Lower leg skin (tissue), 4 donors: ENCODE measurements around the gene ENPP5. TPM values are rescaled to one million over a fixed set of nuclear protein-coding genes. Genes with fewer than 3 reads are reported as not detected.

Experiments used
- DNase-seq, 2 donors: peaks; one replicate each; pipeline ENCODE4 v3.0.0-alpha.2; 2019; ENCODE audit warnings: low spot score in 2 of 2
- H3K4me3 ChIP-seq: fragments of 200-600 bp; sonication (generic); 2 replicates; pipeline ENCODE4 v1.5.1; 2017; ENCODE audit warnings: mild to moderate bottlenecking, low read depth; ENCODE audit not compliant: poor library complexity, severe bottlenecking
- POLR2A ChIP-seq, 2 donors: fragments of 450-650 bp; IDR thresholded peaks; one replicate each; pipeline ENCODE4 v1.6.1; 2016 to 2017; ENCODE audit warnings: antibody characterized with exemption in 2 of 2, mild to moderate bottlenecking in 1 of 2, moderate library complexity in 1 of 2
- WGBS, 2 donors: methylation state at CpG; one replicate each; pipeline ENCODE4 v1.1.5; 2018; 5-methylcytosine and 5-hydroxymethylcytosine counted together
- intact Hi-C: fragments of 100-400 bp; cut with DNase I; formaldehyde crosslinking; loops from one replicate; pipeline ENCODE4 v1.15.0; 2023; ENCODE audit warnings: low total_unique reads
- total RNA-seq, 4 donors: library from RNA; depleted of rRNA; stranded (reverse); fragments of >200 nt; gene quantifications; one replicate each; pipeline ENCODE4 v1.1.0, GENCODE V29; 2016
- TF ChIP-seq, protein P1 (sequence below), 3 donors: fragments of 450-650 bp; IDR thresholded peaks; one replicate each; pipeline ENCODE4 v1.5.1; 2016; ENCODE audit warnings: antibody characterized with exemption in 3 of 3, mild to moderate bottlenecking in 3 of 3, moderate library complexity in 2 of 3

ENPP5 gene
- total RNA-seq, 4 donors from 2014 or later, result 0.34 to 4.9 (median 2.2) TPM

DNA sequence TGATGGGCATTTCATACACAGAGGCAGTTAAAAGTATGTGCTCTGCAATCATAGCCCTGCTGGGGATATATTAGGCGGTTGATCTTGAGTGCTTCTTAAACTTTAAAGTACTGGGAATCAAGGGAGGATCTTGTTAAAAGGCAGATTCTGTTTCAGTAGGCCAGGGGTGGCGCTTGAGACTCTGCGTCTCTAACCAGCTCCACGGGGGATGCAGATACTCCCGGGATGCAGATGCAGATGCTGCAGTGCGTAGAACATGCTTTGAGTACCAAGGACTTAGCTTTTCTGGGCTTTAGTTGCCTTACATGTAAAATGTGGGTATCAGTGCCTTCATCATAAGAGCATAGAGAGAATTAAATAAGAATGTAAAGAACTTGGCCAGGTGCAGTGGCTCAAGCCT lies 44.4 kb upstream of the ENPP5 start:
- intact Hi-C loops, result no loop called here
- no peak for TF ChIP-seq POLR2A (IDR thresholded peaks at IDR 0.05)
- TF ChIP-seq, protein P1, sequence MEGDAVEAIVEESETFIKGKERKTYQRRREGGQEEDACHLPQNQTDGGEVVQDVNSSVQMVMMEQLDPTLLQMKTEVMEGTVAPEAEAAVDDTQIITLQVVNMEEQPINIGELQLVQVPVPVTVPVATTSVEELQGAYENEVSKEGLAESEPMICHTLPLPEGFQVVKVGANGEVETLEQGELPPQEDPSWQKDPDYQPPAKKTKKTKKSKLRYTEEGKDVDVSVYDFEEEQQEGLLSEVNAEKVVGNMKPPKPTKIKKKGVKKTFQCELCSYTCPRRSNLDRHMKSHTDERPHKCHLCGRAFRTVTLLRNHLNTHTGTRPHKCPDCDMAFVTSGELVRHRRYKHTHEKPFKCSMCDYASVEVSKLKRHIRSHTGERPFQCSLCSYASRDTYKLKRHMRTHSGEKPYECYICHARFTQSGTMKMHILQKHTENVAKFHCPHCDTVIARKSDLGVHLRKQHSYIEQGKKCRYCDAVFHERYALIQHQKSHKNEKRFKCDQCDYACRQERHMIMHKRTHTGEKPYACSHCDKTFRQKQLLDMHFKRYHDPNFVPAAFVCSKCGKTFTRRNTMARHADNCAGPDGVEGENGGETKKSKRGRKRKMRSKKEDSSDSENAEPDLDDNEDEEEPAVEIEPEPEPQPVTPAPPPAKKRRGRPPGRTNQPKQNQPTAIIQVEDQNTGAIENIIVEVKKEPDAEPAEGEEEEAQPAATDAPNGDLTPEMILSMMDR (IDR thresholded peaks at IDR 0.05), result no peak
- WGBS, 2 donors, result 76 to 81% methylated on average over 6 of the region's 6 CpGs
- DNase-seq, result no peak
- no peak overlapping the region for H3K4me3 ChIP-seq

DNA sequence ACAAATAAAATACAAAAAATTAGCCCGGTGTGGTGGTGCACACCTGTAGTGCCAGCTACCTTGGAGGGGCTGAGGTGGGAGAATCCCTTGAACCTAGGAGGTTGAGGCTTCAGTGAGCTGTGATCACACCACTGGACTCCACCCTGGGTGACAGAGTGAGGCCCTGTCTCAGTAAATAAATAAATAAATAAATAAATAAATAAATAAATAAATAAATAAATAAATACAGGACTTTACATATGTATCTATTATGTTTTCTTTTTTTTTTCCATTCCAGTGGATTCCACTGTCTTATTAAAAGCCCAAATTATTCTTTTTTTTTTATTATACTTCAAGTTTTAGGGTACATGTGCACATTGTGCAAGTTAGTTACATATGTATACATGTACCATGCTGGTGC lies 41.1 kb upstream of the ENPP5 start:
- intact Hi-C loops, result no loop called here
- no peak for TF ChIP-seq POLR2A (IDR thresholded peaks at IDR 0.05)
- TF ChIP-seq, protein P1 (IDR thresholded peaks at IDR 0.05), result no peak
- WGBS, 2 donors, result 94 to 100% methylated on average over 1 of the region's 1 CpG
- DNase-seq, result no peak
- no peak overlapping the region for H3K4me3 ChIP-seq

DNA sequence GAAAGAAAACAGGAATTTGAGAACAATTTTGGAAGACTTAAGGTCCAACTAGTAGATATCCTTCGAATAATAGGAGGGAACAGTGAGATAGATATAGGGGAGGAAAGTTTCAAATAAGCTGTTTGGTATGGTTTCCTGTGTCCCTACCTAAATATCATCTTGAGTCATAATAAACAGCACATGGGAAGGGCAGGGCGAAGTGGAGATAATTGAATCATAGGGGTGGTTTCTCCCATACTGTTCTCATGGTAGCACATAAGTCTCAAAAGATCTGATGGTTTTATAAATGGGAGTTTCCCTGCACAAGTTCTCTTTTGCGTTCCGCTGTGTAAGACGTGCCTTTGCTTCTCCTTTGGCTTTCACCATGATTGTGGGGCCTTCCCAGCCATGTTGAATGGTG lies 39.5 kb upstream of the ENPP5 start:
- no peak for DNase-seq
- H3K4me3 ChIP-seq, result no peak overlapping the region
- 86 to 93% methylated on average over 5 of the region's 5 CpGs for WGBS, 2 donors
- TF ChIP-seq POLR2A (IDR thresholded peaks at IDR 0.05), result no peak
- TF ChIP-seq, protein P1 (IDR thresholded peaks at IDR 0.05), result no peak
- intact Hi-C loops, result no loop called here

DNA sequence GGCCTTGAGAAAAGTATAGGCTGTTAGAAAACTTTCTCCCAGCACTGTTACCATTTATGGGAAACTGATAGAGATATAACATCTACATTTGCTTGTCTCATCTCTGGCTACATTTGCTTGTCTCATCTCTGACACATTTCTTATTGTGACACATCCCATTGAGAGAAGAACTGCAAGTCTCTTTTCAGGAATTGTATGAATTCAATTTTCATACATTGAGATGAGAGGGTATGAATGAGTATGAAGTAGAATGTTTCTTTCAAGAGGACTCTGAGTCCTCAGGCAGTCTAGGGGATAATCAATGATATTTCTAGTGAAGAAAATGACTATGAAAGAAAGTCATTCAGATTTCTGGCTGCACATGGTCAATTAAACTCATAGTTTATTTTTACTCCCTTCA lies 37.5 kb upstream of the ENPP5 start:
- TF ChIP-seq, protein P1 (IDR thresholded peaks at IDR 0.05), result no peak
- TF ChIP-seq POLR2A (IDR thresholded peaks at IDR 0.05), result no peak
- DNase-seq, result no peak
- no peak overlapping the region for H3K4me3 ChIP-seq
- intact Hi-C loops, result no loop called here

DNA sequence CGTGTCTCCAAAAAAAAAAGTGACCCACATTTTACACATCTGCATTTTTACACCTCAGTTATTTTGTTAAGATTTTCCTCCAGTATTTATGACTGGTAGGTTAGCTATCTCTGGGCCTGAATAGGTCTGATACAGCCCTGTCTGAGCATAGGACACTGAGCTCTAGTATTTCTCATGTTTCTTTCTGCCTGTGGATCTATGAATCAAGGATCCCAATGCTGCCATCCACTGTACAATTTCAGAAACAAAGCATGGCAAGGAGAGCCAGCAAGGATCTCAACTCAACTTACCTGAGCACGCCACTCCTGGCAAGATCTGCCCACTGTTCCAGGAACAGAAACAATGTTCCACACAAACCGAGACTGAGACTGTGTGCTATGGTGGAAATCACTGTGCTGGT lies 36.4 kb upstream of the ENPP5 start:
- TF ChIP-seq POLR2A (IDR thresholded peaks at IDR 0.05), result no peak
- TF ChIP-seq, protein P1 (IDR thresholded peaks at IDR 0.05), result no peak
- no peak for DNase-seq
- 82 to 90% methylated on average over 3 of the region's 3 CpGs for WGBS, 2 donors
- intact Hi-C loops, result no loop called here
- H3K4me3 ChIP-seq, result no peak overlapping the region

DNA sequence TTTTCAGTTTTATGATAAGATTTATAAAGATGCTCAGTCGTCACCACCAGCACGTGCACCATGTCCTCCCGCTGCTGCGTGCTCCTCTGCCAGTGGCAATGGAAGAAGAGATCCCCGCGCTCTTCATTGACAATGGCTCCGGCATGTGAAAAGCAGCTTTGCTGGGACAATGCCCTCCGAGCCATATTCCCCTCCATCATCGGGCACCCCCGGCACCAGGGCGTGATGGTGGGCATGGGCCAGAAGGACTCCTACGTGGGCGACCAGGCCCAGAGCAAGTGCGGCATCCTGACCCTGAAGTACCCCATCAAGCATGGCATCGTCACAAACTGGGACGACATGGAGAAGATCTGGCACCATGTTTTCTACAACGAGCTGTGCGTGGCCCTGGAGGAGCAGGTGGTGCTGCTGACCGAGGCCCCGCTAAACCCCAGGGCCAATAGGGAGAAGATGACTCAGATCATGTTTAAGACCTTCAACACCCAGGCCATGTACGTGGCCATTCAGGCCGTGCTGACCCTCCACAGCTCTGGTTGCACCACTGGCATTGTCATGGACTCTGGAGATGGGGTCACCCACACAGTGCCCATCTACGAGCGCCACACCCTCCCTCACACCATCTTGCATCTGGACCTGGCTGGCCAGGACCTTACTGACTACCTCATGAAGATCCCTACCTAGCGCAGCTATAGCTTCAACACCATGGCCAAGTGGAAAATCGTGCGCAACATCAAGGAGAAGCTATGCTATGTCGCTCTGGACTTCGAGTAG lies 34.3 kb upstream of the ENPP5 start:
- H3K4me3 ChIP-seq, result no peak overlapping the region
- DNase-seq, result no peak
- intact Hi-C loops, result no loop called here
- TF ChIP-seq POLR2A (IDR thresholded peaks at IDR 0.05), result no peak
- TF ChIP-seq, protein P1 (IDR thresholded peaks at IDR 0.05), result no peak
- 95 to 96% methylated on average over 29 of the region's 29 CpGs for WGBS, 2 donors
